Prostate gland (tissue), 2 donors: ENCODE measurements around the gene ENOX2. TPM values are rescaled to one million over a fixed set of nuclear protein-coding genes. Genes with fewer than 3 reads are reported as not detected.

Experiments used
- DNase-seq: peaks from one replicate; pipeline ENCODE4 v3.0.0-alpha.2; 2019; ENCODE audit warnings: low spot score
- H3K27ac ChIP-seq, 2 donors: fragments of 200-600 bp; sonication (generic); 2 replicates each; pipeline ENCODE4 v1.5.1; 2017 to 2019
- H3K27me3 ChIP-seq: fragments of 200-600 bp; sonication (generic); replicated peaks from 2 replicates; pipeline ENCODE4 v1.5.1; 2019; ENCODE audit not compliant: insufficient read depth
- H3K36me3 ChIP-seq, 2 donors: fragments of 200-600 bp; sonication (generic); 1 replicate in 1 of 2; 2 replicates in 1 of 2; pipeline versions ENCODE4 v1.5.1 to v1.8.1; 2017 to 2019
- H3K4me1 ChIP-seq: fragments of 200-600 bp; sonication (generic); replicated peaks from 2 replicates; pipeline ENCODE4 v1.5.1; 2019
- H3K4me3 ChIP-seq, 2 donors: fragments of 200-600 bp; sonication (generic); 2 replicates each; pipeline ENCODE4 v1.5.1; 2017 to 2019
- H3K9me3 ChIP-seq: fragments of 200-600 bp; sonication (generic); 2 replicates; pipeline ENCODE4 v1.5.1; 2017
- POLR2A ChIP-seq: fragments of 450-650 bp; IDR thresholded peaks from one replicate; pipeline ENCODE4 v1.6.1; 2016; ENCODE audit warnings: antibody characterized with exemption, mild to moderate bottlenecking
- POLR2AphosphoS5 ChIP-seq: sonication (generic); formaldehyde crosslinking; IDR thresholded peaks from one replicate; pipeline ENCODE4 v1.6.1; 2017; ENCODE audit warnings: antibody characterized with exemption
- WGBS: methylation state at CpG from one replicate; pipeline ENCODE4 v1.1.5; 2018; 5-methylcytosine and 5-hydroxymethylcytosine counted together
- intact Hi-C: fragments of 100-400 bp; cut with DNase I; formaldehyde crosslinking; loops from one replicate; pipeline ENCODE4 v1.14.2; 2022
- total RNA-seq, 2 donors: library from RNA; depleted of rRNA; stranded (reverse); fragments of >200 nt; gene quantifications; one replicate each; pipeline ENCODE4 v1.1.0, GENCODE V29; 2016
- TF ChIP-seq, protein P1 (sequence below), 4 experiments: fragments of 200-600 bp in 2 of 4; fragments of 450-650 bp in 2 of 4; sonication (generic) in 2 of 4; IDR thresholded peaks; 1 replicate in 3 of 4; 2 replicates in 1 of 4; pipeline ENCODE4 v1.5.1; 2016 to 2019; ENCODE audit warnings: antibody characterized with exemption in 4 of 4, mild to moderate bottlenecking in 2 of 4, moderate library complexity in 2 of 4

Gene ENOX2
- total RNA-seq, 2 donors from 2014 or later, result 21.6 to 27.5 TPM

DNA sequence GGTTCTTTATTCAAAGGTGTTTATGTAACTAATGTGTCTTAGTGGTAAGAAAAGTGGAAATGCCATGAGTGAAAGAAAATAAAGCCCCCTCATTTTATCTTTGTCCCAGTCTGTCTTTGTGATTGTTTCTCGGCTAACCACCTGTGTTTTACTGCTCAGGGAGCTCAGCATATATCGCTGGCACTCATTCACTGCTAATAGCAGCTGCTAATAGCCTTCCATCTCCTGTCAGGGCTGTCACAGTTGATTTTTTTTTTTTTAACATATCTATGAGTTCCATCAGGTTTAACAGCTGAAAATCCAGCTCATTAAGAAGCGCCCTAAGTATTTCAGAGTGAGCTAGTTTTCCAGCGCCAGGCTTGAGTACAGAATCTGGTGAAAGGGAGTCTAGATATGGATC, 295.6 kb downstream of the ENOX2 start:
- Histone ChIP-seq H3K27ac (no peak overlapping the region), H3K9me3 (no peaks in the 10 kb centered on the region), H3K36me3 (no peaks in the 10 kb centered on the region), H3K4me1 (no peaks in the 10 kb centered on the region), H3K4me3 (no peak overlapping the region), H3K27me3 (no peaks in the 10 kb centered on the region)
- intact Hi-C loops, result no loop called here
- 45% methylated on average over 4 of the region's 4 CpGs for WGBS
- DNase-seq, result no peak
- TF ChIP-seq POLR2A, result no peak
- TF ChIP-seq, protein P1, sequence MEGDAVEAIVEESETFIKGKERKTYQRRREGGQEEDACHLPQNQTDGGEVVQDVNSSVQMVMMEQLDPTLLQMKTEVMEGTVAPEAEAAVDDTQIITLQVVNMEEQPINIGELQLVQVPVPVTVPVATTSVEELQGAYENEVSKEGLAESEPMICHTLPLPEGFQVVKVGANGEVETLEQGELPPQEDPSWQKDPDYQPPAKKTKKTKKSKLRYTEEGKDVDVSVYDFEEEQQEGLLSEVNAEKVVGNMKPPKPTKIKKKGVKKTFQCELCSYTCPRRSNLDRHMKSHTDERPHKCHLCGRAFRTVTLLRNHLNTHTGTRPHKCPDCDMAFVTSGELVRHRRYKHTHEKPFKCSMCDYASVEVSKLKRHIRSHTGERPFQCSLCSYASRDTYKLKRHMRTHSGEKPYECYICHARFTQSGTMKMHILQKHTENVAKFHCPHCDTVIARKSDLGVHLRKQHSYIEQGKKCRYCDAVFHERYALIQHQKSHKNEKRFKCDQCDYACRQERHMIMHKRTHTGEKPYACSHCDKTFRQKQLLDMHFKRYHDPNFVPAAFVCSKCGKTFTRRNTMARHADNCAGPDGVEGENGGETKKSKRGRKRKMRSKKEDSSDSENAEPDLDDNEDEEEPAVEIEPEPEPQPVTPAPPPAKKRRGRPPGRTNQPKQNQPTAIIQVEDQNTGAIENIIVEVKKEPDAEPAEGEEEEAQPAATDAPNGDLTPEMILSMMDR (IDR thresholded peaks at IDR 0.05), result no peak
- TF ChIP-seq POLR2AphosphoS5, result no peak

DNA sequence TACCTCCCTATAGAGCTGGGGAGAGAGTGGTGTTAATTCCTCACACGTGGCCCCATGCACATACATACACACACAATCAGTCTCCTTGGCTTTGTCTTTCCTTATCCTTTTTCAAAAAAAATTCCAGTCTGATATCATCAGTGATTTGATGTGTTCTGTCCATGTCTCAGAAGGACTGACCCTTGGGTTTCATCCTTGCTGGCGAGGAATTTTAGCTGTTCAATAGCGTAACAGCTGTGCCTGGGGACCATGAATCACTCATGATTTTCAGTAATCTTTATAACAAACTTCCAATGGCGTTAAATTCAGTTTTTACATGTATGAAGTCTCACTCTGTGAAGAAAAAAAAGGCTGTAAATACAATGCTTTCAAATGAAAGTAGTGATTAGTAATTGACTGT, 296.6 kb downstream of the ENOX2 start:
- Histone ChIP-seq H3K4me1 (no peaks in the 10 kb centered on the region), H3K27ac (no peak overlapping the region), H3K27me3 (no peaks in the 10 kb centered on the region), H3K9me3 (no peaks in the 10 kb centered on the region), H3K4me3 (no peak overlapping the region), H3K36me3 (no peaks in the 10 kb centered on the region)
- intact Hi-C loops, result no loop called here
- 64% methylated on average over 4 of the region's 4 CpGs for WGBS
- DNase-seq, result no peak
- TF ChIP-seq POLR2A, result no peak
- no peak for TF ChIP-seq POLR2AphosphoS5
- TF ChIP-seq, protein P1 (IDR thresholded peaks at IDR 0.05), result no peak

DNA sequence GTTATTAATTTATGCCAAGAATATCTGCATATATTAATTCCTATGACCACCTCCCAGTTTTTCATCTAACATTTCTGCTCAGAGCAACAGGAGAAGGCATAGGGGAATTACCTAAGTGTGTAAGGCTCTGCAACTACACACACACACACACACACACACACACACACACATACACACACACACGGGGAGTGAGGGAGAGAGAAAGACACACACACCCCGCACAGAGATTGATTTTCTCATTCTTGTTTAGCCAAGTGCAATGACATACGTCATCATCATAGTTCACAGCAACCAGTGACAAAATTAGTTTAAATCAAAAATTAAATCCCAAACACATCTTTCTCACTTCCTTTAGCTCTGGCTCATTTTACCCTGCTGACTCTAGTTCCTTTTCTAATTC, 298.1 kb downstream of the ENOX2 start:
- TF ChIP-seq POLR2A (no peak), POLR2AphosphoS5 (no peak)
- TF ChIP-seq, protein P1 (IDR thresholded peaks at IDR 0.05), result no peak
- intact Hi-C loops, result no loop called here
- WGBS, result 50% methylated on average over 3 of the region's 3 CpGs

GRCh38 chrX:130594453-130594916, 308.5 kb downstream of the ENOX2 start:
- WGBS, result 8% methylated on average over 9 of the region's 9 CpGs
- peak; percentile 3 for DNase-seq
- no peak overlapping the region for H3K4me3 ChIP-seq
- no peaks in the 10 kb centered on the region for H3K9me3 ChIP-seq
- H3K27me3 ChIP-seq, result no peaks in the 10 kb centered on the region
- H3K4me1 ChIP-seq, result no peaks in the 10 kb centered on the region
- intact Hi-C loops, result no loop called here
- no peaks in the 10 kb centered on the region for H3K36me3 ChIP-seq
- H3K27ac ChIP-seq, result no peak overlapping the region
- TF ChIP-seq, protein P1 (IDR thresholded peaks at IDR 0.05), result no peak
- peak; percentile 21 for TF ChIP-seq POLR2AphosphoS5

More for the DNA sequence above, 298.1 kb downstream of the ENOX2 start:
- no peak for DNase-seq
- H3K9me3 ChIP-seq, result no peaks in the 10 kb centered on the region
- H3K27me3 ChIP-seq, result no peaks in the 10 kb centered on the region
- H3K36me3 ChIP-seq, result no peaks in the 10 kb centered on the region
- no peak overlapping the region for H3K4me3 ChIP-seq
- no peaks in the 10 kb centered on the region for H3K4me1 ChIP-seq
- no peak overlapping the region for H3K27ac ChIP-seq

DNA sequence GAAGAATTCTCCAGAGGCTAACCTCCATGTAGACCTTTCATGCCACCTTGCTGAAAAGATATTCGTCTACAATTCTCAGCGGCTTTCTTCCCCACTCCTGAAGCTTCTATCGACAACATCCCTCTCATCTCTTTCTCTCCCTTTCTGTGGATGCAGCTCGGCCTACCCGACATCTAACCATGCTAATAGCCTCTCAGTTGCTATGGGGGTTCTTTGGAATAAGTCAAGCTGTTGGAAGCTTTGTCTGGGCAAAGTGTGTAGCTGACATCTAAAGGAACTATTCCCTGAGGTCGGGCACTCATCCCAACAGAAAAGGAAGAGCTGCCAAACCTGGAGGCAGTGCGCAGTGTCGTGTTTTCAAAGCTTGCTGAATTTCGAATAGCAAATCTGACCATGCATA, 309.1 kb downstream of the ENOX2 start:
- intact Hi-C loops, result no loop called here
- 63% methylated on average over 9 of the region's 9 CpGs for WGBS

More for the DNA sequence above, 309.1 kb downstream of the ENOX2 start:
- DNase-seq, result no peak
- H3K4me1 ChIP-seq, result no peaks in the 10 kb centered on the region
- H3K27me3 ChIP-seq, result no peaks in the 10 kb centered on the region
- H3K9me3 ChIP-seq, result no peaks in the 10 kb centered on the region
- TF ChIP-seq, protein P1 (IDR thresholded peaks at IDR 0.05), result no peak
- no peak for TF ChIP-seq POLR2A
- TF ChIP-seq POLR2AphosphoS5, result no peak
- H3K4me3 ChIP-seq, result no peak overlapping the region
- H3K27ac ChIP-seq, result no peak overlapping the region
- no peaks in the 10 kb centered on the region for H3K36me3 ChIP-seq
